ENCODE data around the gene TEAD1.
A peak's percentile ranks its signal among the peaks of the same experiment; 100 is the strongest.

TEAD1 gene

GRCh38 chr11:12673924-12674570 is at the start of gene TEAD1:
Gene TEAD1, plus strand, starts transcription at chr11:12674421.
- no peak for DNase-seq

DNA sequence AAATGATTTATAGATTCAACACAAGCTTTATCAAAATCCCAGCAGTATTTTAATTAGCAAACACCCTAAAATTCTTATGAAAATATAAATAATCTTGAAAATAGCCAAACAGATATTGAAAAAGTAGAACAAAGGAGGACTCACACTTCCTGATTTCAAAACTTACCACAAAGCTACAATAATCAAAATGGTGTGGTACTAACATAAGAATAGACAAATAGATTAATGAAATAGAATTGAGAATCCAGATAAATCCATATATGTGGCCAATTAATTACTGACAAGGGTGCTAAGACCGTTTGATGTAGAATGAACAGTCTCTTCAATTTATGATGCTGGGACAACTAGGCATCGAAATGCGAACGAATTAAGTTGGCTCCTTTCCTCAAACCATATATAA is 49.6 kb upstream of the TEAD1 start:
- DNase-seq = no peak

DNA sequence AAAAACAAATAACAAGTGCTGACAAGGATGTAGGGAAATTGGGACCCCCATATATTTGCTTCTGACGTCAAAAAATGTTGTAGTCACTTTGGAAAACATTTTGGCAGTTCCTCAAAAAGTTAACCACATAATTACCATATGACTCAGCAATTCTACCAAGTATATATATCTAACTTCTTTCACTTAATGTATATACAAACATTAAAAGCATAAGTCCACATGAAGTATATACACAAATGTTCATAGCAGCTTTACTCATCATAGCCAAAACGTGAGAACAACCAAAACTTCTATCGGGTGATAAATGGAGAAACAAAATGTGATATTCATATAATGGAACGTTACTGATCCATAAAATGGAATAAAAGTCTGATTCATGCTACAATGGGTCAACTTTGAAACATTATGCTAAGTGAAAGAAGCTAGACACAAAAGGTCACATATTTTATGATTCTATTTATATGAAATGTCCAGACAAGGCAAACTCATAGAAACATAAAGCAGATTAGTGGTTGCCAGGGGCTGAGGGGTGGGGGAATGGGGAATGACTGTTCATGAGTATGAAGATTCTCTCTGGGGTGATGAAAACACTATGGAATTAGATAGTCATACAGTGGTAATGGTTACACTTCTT is 48.7 kb upstream of the TEAD1 start:
- DNase-seq = no peak

GRCh38 chr11:12626616-12627015 is 47.6 kb upstream of the TEAD1 start:
- DNase-seq = no peak

- no peak for DNase-seq
These were observed 45.9 kb upstream of the TEAD1 start for GRCh38 chr11:12628314-12628713.

DNA sequence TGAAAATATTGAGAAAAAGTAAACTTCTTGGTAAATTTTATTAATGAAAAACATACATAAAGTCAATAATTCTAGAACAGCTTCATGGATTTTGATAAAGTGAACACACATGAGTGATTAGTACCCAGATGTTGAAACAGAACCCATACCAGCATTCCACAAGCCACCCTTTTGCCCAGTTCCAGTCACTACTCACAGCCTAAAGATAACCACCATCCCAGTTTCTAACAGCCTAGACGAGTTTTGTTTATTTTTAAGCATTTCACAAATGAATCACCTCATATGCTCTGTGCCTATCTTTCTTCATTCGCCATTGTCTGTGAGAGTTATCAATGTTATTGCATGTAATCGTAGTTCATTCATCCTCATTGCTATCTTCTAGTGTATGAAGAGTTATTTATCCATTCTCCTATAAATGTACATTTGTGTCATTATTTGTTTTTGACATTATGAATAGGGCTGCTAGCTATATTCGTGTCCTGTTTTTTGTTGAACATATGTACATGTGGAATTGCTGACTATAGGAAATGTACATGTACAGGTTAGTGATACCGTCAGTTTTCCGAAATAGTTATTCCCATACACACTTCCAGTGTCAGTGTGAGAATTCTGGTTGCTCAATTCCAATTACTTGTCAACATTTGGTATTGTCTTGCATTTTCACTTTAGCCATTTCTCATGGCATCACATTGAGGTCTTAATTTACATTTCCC is 44.5 kb upstream of the TEAD1 start:
- DNase-seq = no peak

DNA sequence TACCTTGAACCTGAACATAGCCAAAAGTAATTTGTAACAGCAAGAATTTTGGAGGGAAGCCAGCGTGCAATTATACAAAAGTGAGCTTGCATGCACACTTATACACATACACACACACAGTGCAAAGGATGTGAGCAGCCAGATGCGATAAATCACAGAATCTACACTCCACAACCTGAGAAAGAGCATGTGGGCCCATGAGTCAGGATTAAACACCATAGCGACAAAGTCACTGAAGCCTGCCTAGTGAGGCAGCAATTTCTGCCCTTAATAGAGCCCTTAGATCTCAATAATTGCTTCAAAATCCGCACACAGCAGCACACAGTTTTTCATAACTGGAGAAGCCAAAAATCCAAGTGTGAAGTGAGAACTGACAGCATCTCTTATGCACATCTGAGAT is 42.6 kb upstream of the TEAD1 start:
- DNase-seq = no peak

DNA sequence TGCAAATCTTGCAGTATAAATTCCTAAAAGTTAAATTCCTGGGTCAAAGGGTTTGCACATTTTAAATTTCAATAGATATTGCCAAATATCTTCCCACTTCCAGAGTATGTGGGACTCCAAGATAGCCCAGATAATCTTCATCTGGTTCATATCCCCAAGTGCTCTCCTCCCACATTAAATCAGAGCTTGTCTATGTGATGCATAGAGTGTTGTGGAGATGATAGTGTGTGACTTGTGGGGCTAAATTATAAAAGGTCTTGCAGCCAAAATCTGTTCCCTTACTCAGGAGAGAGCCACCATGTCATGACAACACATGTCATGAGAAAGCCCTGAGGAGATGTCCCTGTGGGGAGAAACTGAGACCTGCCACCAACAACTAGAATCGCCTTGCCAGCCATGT is 39.9 kb upstream of the TEAD1 start:
- no peak for DNase-seq

DNA sequence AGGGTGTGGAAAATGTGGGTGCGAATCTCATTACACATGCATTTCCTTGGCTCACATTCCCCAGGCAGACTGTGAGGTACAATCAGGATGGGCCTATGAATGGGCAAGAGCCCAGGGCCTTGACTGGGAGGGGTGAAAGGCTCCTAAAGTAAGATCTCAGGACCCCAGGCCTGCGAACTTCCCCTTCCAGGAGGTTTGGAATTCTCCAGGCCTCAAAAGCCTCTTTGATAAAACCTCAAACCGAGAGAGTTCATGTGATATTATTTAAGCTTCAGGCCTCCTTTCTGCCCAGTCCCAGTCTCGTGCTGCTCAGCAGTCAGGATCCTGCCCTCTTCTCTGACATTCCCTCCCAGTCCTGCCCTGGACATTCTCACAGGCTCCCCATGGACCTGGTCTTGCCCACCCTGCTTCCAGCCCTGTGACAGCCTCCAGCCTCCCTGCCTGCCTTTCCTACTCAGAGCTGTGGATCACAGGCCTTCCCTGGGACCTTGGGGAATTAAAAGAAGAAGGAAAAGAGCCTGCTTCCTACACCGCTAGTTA is 37.3 kb upstream of the TEAD1 start:
- DNase-seq = no peak

- no peak for DNase-seq
These were observed 34.8 kb upstream of the TEAD1 start for GRCh38 chr11:12639388-12639787.

DNA sequence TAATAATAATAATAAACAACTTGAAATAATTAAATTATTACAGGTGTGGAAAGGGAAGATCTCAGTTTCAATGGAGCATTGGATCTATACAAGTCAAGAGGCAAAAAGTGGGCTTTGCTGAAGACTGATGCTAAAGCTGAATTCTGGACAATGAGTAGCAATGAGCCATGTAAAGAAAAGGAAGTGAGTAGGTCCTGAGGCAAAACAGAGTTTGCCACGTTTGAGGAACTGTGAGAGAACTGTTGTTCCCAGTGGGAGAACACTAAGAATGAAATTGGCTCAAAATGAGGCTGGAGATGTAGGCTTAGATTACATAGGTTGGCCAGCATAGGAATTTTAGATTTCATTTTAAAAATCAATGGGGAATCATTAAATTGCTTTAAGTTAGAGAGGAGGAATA is 33.9 kb upstream of the TEAD1 start:
- no peak for DNase-seq

GRCh38 chr11:12640926-12641849 is 33.0 kb upstream of the TEAD1 start:
- no peak for DNase-seq

DNA sequence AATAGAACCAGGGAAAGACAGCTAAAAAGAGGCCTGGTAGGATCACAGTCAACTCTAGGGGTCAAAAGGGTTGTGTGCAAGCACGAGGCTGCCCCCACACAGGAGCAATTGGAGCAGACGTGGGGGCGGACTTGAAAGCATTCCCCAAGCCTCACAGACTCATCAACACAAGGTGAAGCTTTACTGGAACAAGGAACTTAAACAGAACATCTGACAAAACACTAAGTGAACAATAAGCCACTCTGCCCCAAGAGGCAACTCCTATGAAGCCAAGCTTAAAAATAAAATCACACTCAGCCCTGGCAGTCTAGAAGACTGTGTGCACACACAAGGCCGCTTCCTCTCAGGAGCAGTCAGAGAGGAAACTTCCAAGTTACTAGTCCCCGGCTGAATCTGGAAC is 32.2 kb upstream of the TEAD1 start:
- no peak for DNase-seq

DNA sequence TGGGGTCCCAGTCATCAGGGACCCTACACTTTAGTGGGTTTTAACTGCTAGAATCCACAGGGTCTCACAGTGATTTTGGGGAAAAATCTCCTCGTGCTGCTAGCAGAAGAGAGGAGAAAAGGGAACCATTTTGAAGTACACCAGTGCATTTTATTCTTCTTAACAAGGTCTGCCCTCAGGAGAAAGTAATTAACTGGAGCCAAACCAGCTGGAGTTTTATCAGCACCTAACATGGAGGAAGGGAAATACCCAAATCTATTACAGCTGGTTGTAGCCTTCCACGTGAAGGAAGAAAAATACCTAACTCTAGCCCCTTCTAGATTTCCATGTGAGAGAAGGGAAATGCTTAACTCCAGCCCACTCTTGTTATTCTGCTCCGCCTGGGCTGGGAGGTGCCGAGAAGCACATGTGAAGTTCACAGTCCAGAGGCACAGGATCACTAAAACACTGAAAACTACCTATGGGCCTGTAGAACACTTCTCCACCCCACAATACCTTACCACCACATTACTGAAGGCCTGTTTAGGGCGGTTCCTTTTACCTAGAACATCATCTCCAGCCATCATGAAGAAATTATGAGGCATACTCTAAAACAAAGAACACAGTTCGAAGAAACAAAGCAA is 31.3 kb upstream of the TEAD1 start:
- no peak for DNase-seq

DNA sequence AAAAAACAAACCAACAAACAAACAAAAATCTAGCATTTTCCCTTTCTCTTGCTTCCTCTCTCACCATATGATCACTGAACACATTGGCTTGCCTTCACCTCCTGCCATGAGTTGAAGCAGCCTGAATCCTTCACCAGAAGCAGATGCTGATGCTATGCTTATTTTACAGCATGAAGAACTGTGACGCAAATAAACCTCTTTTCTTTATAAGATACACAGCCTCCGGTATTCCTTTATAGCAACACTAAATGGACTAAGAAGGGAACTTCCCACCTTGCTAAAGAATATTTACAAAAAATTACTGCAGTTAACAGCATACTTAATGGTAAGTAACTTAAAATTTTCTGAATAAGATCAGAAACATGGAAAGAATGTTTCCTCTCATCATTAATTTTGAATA is 27.7 kb upstream of the TEAD1 start:
- DNase-seq = no peak

DNA sequence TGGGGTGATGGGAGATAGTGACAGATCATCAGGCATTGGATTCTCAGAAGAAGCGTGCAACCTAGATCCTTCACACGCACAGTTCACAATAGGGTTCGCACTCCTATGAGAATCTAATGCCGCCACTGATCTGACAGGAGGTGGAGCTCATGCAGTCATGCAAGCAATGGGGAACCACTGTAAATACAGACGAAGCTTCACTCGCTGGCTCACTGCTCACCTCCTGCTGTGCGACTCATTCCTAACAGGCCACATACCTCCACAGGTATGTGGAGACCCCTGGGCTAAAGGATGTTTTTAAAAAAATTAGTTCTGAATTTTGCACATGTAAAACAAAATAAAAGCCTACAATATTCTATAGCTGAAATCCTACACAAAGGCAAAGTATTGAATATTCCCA is 20.5 kb upstream of the TEAD1 start:
- no peak for DNase-seq

DNA sequence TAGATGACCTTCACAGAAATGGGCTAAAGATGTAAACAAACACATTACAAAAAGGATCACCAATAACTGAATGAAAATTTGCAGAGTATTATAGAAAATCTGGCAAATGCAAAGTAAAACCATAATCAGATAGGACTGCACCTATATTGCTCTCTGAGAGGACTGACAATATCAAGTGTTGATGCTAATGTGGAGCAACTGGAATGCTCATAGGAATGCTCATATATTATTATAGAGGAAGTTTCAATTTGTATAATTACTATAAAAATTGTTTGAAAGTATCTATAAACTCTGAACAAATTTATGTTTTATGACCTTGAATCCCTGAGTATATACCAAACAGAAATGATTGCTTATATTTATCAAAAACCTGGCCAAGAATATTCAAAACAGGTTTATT is 18.4 kb upstream of the TEAD1 start:
- no peak for DNase-seq

GRCh38 chr11:12657336-12657735 is 16.9 kb upstream of the TEAD1 start:
- DNase-seq = no peak

DNA sequence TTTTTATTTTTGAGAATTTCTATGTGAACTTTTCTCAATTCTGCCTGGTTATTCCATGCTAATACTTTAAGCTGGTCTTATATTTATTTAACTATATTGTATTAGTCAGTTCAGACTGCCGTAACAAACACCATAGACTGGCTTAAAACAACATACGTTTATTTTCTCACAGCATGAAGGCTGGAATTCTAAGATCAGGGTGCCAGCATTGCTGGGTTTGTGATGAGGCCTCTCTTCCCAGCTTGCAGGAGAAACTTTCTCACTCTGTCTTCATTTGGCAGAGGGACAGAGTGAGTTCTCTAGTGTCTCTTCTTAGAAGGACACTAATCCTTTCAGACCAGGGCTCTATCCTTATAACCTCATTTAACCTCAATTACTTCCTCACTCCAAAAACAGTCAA is 16.2 kb upstream of the TEAD1 start:
- DNase-seq = no peak

DNA sequence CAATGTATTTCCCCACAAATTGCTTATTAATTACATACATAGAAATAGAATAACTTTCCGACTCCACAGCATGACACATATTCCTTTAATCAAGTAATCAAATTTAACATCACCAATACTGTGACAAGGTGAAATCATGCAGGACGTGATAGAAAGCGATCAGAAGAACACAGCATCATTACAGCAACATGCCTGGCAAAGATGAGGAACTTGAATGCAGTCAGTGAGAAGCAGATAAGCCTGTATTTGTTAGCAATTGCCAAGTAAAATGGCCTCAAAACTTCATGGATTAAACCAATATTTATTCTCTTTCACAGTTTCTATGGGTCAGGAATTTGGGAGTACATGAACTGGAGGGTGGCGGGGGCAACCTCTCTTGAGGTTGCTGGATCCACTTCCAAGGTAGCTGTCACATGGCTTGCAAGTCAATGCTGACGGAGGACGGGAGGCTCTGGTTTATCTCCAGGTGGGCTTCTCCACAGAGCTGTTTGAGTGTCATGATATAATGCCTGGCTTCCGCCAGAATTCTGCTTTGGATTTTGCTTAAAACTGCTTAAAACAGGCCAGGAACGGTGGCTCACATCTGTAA is 12.0 kb upstream of the TEAD1 start:
- DNase-seq = no peak

GRCh38 chr11:12664385-12664784 is 9.8 kb upstream of the TEAD1 start:
- no peak for DNase-seq

GRCh38 chr11:12666915-12667314 is 7.3 kb upstream of the TEAD1 start:
- peak; percentile 38 to 51 for DNase-seq

Measured in Kasumi-1 (cell line).